ENCODE results near the gene PLCB1.

The PLCB1 gene

GRCh38 chr20:8293750-8294149 is 161.7 kb downstream of the PLCB1 start:
- Histone ChIP-seq H3K27me3 (ENCODE audit: control insufficient read depth in 1 of 2, insufficient read depth in 2 of 2, low read length in 2 of 2) (no peaks in the 10 kb centered on the region), H3K36me3 (ENCODE audit: insufficient read depth, low read length) (no peaks in the 10 kb centered on the region), H3K4me3 (ENCODE audit: low read depth in 1 of 2, low read length in 2 of 2) (no peak overlapping the region), H3K9me3 (ENCODE audit: low read length) (no peaks in the 10 kb centered on the region), H3K9ac (ENCODE audit: low read length) (no peak overlapping the region), H3K27ac (ENCODE audit: low read depth, low read length) (no peak overlapping the region), H3K4me1 (ENCODE audit: insufficient read depth, low read length) (no peaks in the 10 kb centered on the region)

GRCh38 chr20:8296536-8296935 is 164.5 kb downstream of the PLCB1 start:
- H3K27ac ChIP-seq (ENCODE audit: low read depth, low read length) = no peak overlapping the region
- H3K4me3 ChIP-seq (ENCODE audit: low read depth in 1 of 2, low read length in 2 of 2) = no peak overlapping the region
- H3K27me3 ChIP-seq (ENCODE audit: control insufficient read depth in 1 of 2, insufficient read depth in 2 of 2, low read length in 2 of 2) = no peaks in the 10 kb centered on the region
- H3K36me3 ChIP-seq (ENCODE audit: insufficient read depth, low read length) = no peaks in the 10 kb centered on the region
- H3K4me1 ChIP-seq (ENCODE audit: insufficient read depth, low read length) = peaks cover 9% of the 10 kb centered on the region
- H3K9ac ChIP-seq (ENCODE audit: low read length) = no peak overlapping the region
- H3K9me3 ChIP-seq (ENCODE audit: low read length) = no peaks in the 10 kb centered on the region

GRCh38 chr20:8298426-8299043 is 166.5 kb downstream of the PLCB1 start:
- H3K36me3 ChIP-seq (ENCODE audit: insufficient read depth, low read length) = no peaks in the 10 kb centered on the region
- no peak overlapping the region for H3K4me3 ChIP-seq (ENCODE audit: low read depth in 1 of 2, low read length in 2 of 2)
- no peak overlapping the region for H3K9ac ChIP-seq (ENCODE audit: low read length)
- no peaks in the 10 kb centered on the region for H3K9me3 ChIP-seq (ENCODE audit: low read length)
- H3K27ac ChIP-seq (ENCODE audit: low read depth, low read length) = no peak overlapping the region
- H3K27me3 ChIP-seq (ENCODE audit: control insufficient read depth in 1 of 2, insufficient read depth in 2 of 2, low read length in 2 of 2) = no peaks in the 10 kb centered on the region
- peaks cover 16% of the 10 kb centered on the region for H3K4me1 ChIP-seq (ENCODE audit: insufficient read depth, low read length)

- no peaks in the 10 kb centered on the region for H3K9me3 ChIP-seq (ENCODE audit: low read length)
- H3K4me3 ChIP-seq (ENCODE audit: low read depth in 1 of 2, low read length in 2 of 2) = no peak overlapping the region
- H3K9ac ChIP-seq (ENCODE audit: low read length) = no peak overlapping the region
- no peak overlapping the region for H3K27ac ChIP-seq (ENCODE audit: low read depth, low read length)
- H3K4me1 ChIP-seq (ENCODE audit: insufficient read depth, low read length) = peaks cover 27% of the 10 kb centered on the region
- no peaks in the 10 kb centered on the region for H3K36me3 ChIP-seq (ENCODE audit: insufficient read depth, low read length)
- H3K27me3 ChIP-seq (ENCODE audit: control insufficient read depth in 1 of 2, insufficient read depth in 2 of 2, low read length in 2 of 2) = no peaks in the 10 kb centered on the region
These were observed 167.9 kb downstream of the PLCB1 start for GRCh38 chr20:8299921-8300320.

- H3K36me3 ChIP-seq (ENCODE audit: insufficient read depth, low read length) = no peaks in the 10 kb centered on the region
- H3K27me3 ChIP-seq (ENCODE audit: control insufficient read depth in 1 of 2, insufficient read depth in 2 of 2, low read length in 2 of 2) = no peaks in the 10 kb centered on the region
- peaks cover 27% of the 10 kb centered on the region for H3K4me1 ChIP-seq (ENCODE audit: insufficient read depth, low read length)
- no peaks in the 10 kb centered on the region for H3K9me3 ChIP-seq (ENCODE audit: low read length)
- H3K9ac ChIP-seq (ENCODE audit: low read length) = no peak overlapping the region
- H3K4me3 ChIP-seq (ENCODE audit: low read depth in 1 of 2, low read length in 2 of 2) = no peak overlapping the region
- H3K27ac ChIP-seq (ENCODE audit: low read depth, low read length) = no peak overlapping the region
These were observed 169.6 kb downstream of the PLCB1 start for GRCh38 chr20:8301655-8302054.

GRCh38 chr20:8303651-8304050 is 171.6 kb downstream of the PLCB1 start:
- H3K9me3 ChIP-seq (ENCODE audit: low read length) = no peaks in the 10 kb centered on the region
- no peak overlapping the region for H3K9ac ChIP-seq (ENCODE audit: low read length)
- peaks cover 27% of the 10 kb centered on the region for H3K4me1 ChIP-seq (ENCODE audit: insufficient read depth, low read length)
- H3K36me3 ChIP-seq (ENCODE audit: insufficient read depth, low read length) = no peaks in the 10 kb centered on the region
- no peak overlapping the region for H3K4me3 ChIP-seq (ENCODE audit: low read depth in 1 of 2, low read length in 2 of 2)
- H3K27me3 ChIP-seq (ENCODE audit: control insufficient read depth in 1 of 2, insufficient read depth in 2 of 2, low read length in 2 of 2) = no peaks in the 10 kb centered on the region
- no peak overlapping the region for H3K27ac ChIP-seq (ENCODE audit: low read depth, low read length)

GRCh38 chr20:8304124-8304816 is 172.2 kb downstream of the PLCB1 start:
- Histone ChIP-seq H3K27ac (ENCODE audit: low read depth, low read length) (no peak overlapping the region), H3K9me3 (ENCODE audit: low read length) (no peaks in the 10 kb centered on the region)

GRCh38 chr20:8305449-8305978 is 173.4 kb downstream of the PLCB1 start:
- Histone ChIP-seq H3K36me3 (ENCODE audit: insufficient read depth, low read length) (no peaks in the 10 kb centered on the region), H3K4me3 (ENCODE audit: low read depth in 1 of 2, low read length in 2 of 2) (no peak overlapping the region), H3K9me3 (ENCODE audit: low read length) (no peaks in the 10 kb centered on the region), H3K4me1 (ENCODE audit: insufficient read depth, low read length) (peaks cover 27% of the 10 kb centered on the region), H3K9ac (ENCODE audit: low read length) (no peak overlapping the region), H3K27me3 (ENCODE audit: control insufficient read depth in 1 of 2, insufficient read depth in 2 of 2, low read length in 2 of 2) (no peaks in the 10 kb centered on the region), H3K27ac (ENCODE audit: low read depth, low read length) (no peak overlapping the region)

More at GRCh38 chr20:8304124-8304816, 172.2 kb downstream of the PLCB1 start:
- Histone ChIP-seq H3K4me3 (ENCODE audit: low read depth in 1 of 2, low read length in 2 of 2) (no peak overlapping the region), H3K9ac (ENCODE audit: low read length) (no peak overlapping the region), H3K4me1 (ENCODE audit: insufficient read depth, low read length) (peaks cover 27% of the 10 kb centered on the region), H3K27me3 (ENCODE audit: control insufficient read depth in 1 of 2, insufficient read depth in 2 of 2, low read length in 2 of 2) (no peaks in the 10 kb centered on the region), H3K36me3 (ENCODE audit: insufficient read depth, low read length) (no peaks in the 10 kb centered on the region)

- Histone ChIP-seq H3K9me3 (ENCODE audit: low read length) (no peaks in the 10 kb centered on the region), H3K27me3 (ENCODE audit: control insufficient read depth in 1 of 2, insufficient read depth in 2 of 2, low read length in 2 of 2) (no peaks in the 10 kb centered on the region), H3K4me3 (ENCODE audit: low read depth in 1 of 2, low read length in 2 of 2) (no peak overlapping the region), H3K9ac (ENCODE audit: low read length) (no peak overlapping the region), H3K27ac (ENCODE audit: low read depth, low read length) (no peak overlapping the region), H3K4me1 (ENCODE audit: insufficient read depth, low read length) (peaks cover 15% of the 10 kb centered on the region), H3K36me3 (ENCODE audit: insufficient read depth, low read length) (no peaks in the 10 kb centered on the region)
These were observed 174.9 kb downstream of the PLCB1 start for GRCh38 chr20:8306937-8307336.

- H3K27me3 ChIP-seq (ENCODE audit: control insufficient read depth in 1 of 2, insufficient read depth in 2 of 2, low read length in 2 of 2) = no peaks in the 10 kb centered on the region
- no peak overlapping the region for H3K27ac ChIP-seq (ENCODE audit: low read depth, low read length)
- H3K4me3 ChIP-seq (ENCODE audit: low read depth in 1 of 2, low read length in 2 of 2) = no peak overlapping the region
- no peak overlapping the region for H3K9ac ChIP-seq (ENCODE audit: low read length)
- H3K9me3 ChIP-seq (ENCODE audit: low read length) = no peaks in the 10 kb centered on the region
- no peaks in the 10 kb centered on the region for H3K36me3 ChIP-seq (ENCODE audit: insufficient read depth, low read length)
- H3K4me1 ChIP-seq (ENCODE audit: insufficient read depth, low read length) = peaks cover under 1% of the 10 kb centered on the region
These were observed 177.6 kb downstream of the PLCB1 start for GRCh38 chr20:8309634-8310033.

GRCh38 chr20:8310618-8311017 is 178.6 kb downstream of the PLCB1 start:
- H3K9ac ChIP-seq (ENCODE audit: low read length) = no peak overlapping the region
- H3K36me3 ChIP-seq (ENCODE audit: insufficient read depth, low read length) = no peaks in the 10 kb centered on the region
- H3K4me1 ChIP-seq (ENCODE audit: insufficient read depth, low read length) = no peaks in the 10 kb centered on the region
- no peak overlapping the region for H3K4me3 ChIP-seq (ENCODE audit: low read depth in 1 of 2, low read length in 2 of 2)
- H3K27ac ChIP-seq (ENCODE audit: low read depth, low read length) = no peak overlapping the region
- no peaks in the 10 kb centered on the region for H3K9me3 ChIP-seq (ENCODE audit: low read length)
- H3K27me3 ChIP-seq (ENCODE audit: control insufficient read depth in 1 of 2, insufficient read depth in 2 of 2, low read length in 2 of 2) = no peaks in the 10 kb centered on the region

GRCh38 chr20:8313073-8313472 is 181.0 kb downstream of the PLCB1 start:
- H3K4me1 ChIP-seq (ENCODE audit: insufficient read depth, low read length) = peaks cover 6% of the 10 kb centered on the region
- no peaks in the 10 kb centered on the region for H3K36me3 ChIP-seq (ENCODE audit: insufficient read depth, low read length)
- H3K9ac ChIP-seq (ENCODE audit: low read length) = no peak overlapping the region
- H3K27ac ChIP-seq (ENCODE audit: low read depth, low read length) = no peak overlapping the region
- no peak overlapping the region for H3K4me3 ChIP-seq (ENCODE audit: low read depth in 1 of 2, low read length in 2 of 2)
- H3K9me3 ChIP-seq (ENCODE audit: low read length) = no peaks in the 10 kb centered on the region
- no peaks in the 10 kb centered on the region for H3K27me3 ChIP-seq (ENCODE audit: control insufficient read depth in 1 of 2, insufficient read depth in 2 of 2, low read length in 2 of 2)

All from muscle layer of colon (tissue), 2 donors.